Fibroblast of lung (primary cell): ENCODE data around the gene MPZ. TPM values are rescaled to one million over a fixed set of nuclear protein-coding genes. Genes with fewer than 3 reads are reported as not detected.

Experiments used
- DNase-seq, 2 donors: peaks; one replicate each; pipeline versions ENCODE4 v3.0.0 to v3.0.0-alpha.2; 2010; ENCODE audit warnings: low read depth in 2 of 2
- H2AFZ ChIP-seq: 2 replicates; pipeline ENCODE4 v1.5.1; 2012; ENCODE audit warnings: low read length, control low read depth, inconsistent platforms
- H3K27ac ChIP-seq: 2 replicates; pipeline ENCODE4 v1.5.1; 2011; ENCODE audit warnings: low read length, control low read depth; ENCODE audit not compliant: insufficient read depth
- H3K27me3 ChIP-seq: 2 replicates; pipeline ENCODE4 v1.5.1; 2011; ENCODE audit warnings: mild to moderate bottlenecking, low read length; ENCODE audit not compliant: control insufficient read depth, insufficient read depth
- H3K36me3 ChIP-seq: 2 replicates; pipeline ENCODE4 v1.5.1; 2011; ENCODE audit warnings: low read length; ENCODE audit not compliant: control insufficient read depth, insufficient read depth
- H3K4me1 ChIP-seq: 2 replicates; pipeline ENCODE4 v1.5.1; 2011; ENCODE audit warnings: low read length; ENCODE audit not compliant: control insufficient read depth, insufficient read depth; ENCODE audit errors: extremely low read depth
- H3K4me2 ChIP-seq: 2 replicates; pipeline ENCODE4 v1.5.1; 2011; ENCODE audit warnings: low read length, control low read depth; ENCODE audit not compliant: insufficient read depth; ENCODE audit errors: extremely low read depth
- H3K4me3 ChIP-seq, 4 experiments: fragments of 200-600 bp in 1 of 4; sonication (generic) in 1 of 4; replicated peaks in 1 of 4; 2 replicates each; pipeline ENCODE4 v1.5.1; 2011 to 2016; ENCODE audit warnings: low read length in 4 of 4, low read depth in 3 of 4, mild to moderate bottlenecking in 3 of 4, control low read depth in 2 of 4, inconsistent platforms in 1 of 4, mixed read lengths in 1 of 4; ENCODE audit not compliant: insufficient read depth in 1 of 4; ENCODE audit errors: control extremely low read depth in 1 of 4
- H3K79me2 ChIP-seq: 2 replicates; pipeline ENCODE4 v1.5.1; 2012; ENCODE audit warnings: mild to moderate bottlenecking, low read length, inconsistent platforms; ENCODE audit not compliant: control insufficient read depth, insufficient read depth
- H3K9ac ChIP-seq: 2 replicates; pipeline ENCODE4 v1.5.1; 2011; ENCODE audit warnings: mild to moderate bottlenecking, low read length, control low read depth; ENCODE audit not compliant: insufficient read depth
- H3K9me3 ChIP-seq: 2 replicates; pipeline ENCODE4 v1.5.1; 2012; ENCODE audit warnings: low read depth, low read length; ENCODE audit not compliant: control insufficient read depth, insufficient read depth
- H4K20me1 ChIP-seq: 2 replicates; pipeline ENCODE4 v1.5.1; 2011; ENCODE audit warnings: low read length; ENCODE audit not compliant: control insufficient read depth, insufficient read depth; ENCODE audit errors: extremely low read depth
- EZH2 ChIP-seq: IDR thresholded peaks from 2 replicates; pipeline ENCODE4 v1.5.1; 2012; ENCODE audit warnings: low read length, control low read depth, mild to moderate bottlenecking; ENCODE audit errors: missing control alignments
- polyA plus RNA-seq, 2 donors: library from polyadenylated mRNA; depleted of rRNA in 1 of 2; stranded (reverse) in 1 of 2; unstranded in 1 of 2; fragments of >200 nt; gene quantifications; 2 replicates each; pipeline ENCODE4 v1.2.1, GENCODE V29; 2011 to 2012; ENCODE audit warnings: missing spikeins in 1 of 2
- total RNA-seq: library from RNA; depleted of rRNA; stranded (reverse); fragments of >200 nt; gene quantifications from 2 replicates; pipeline ENCODE4 v1.2.1, GENCODE V29; 2014
- TF ChIP-seq, protein P1 (sequence below), 2 donors: IDR thresholded peaks in 1 of 2; conservative IDR thresholded peaks in 1 of 2; 1 replicate in 1 of 2; 2 replicates in 1 of 2; pipeline ENCODE4 v1.5.1; 2011 to 2012; ENCODE audit warnings: low read length in 2 of 2, control low read depth in 1 of 2, inconsistent platforms in 1 of 2, low read depth in 1 of 2, mild to moderate bottlenecking in 1 of 2

MPZ gene
- total and polyA plus RNA-seq, 2 donors (not counting 1 experiment from before 2014, with no cell fraction given), result 0.99 to 1.9 TPM

DNA sequence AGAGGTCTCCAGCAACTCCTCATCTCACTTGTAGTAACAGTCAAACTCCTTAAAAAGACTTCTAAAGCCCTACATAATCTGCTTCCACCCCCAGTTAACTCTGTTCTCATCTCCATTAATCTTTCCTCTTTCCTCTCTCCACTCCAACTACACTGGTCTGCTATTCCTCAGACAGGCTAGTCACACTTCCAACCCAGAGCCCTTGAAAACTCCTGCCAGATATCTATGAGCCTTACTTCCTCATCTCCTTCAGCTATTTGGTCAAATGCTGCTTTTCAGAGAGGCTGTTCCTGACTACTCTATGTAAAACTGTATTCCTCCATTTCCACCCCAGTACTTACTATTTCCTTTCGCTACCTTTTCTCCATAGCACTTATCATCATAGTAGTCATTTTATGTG lies 26.8 kb downstream of the MPZ start:
- Histone ChIP-seq H3K27ac (no peak overlapping the region), H4K20me1 (no peaks in the 10 kb centered on the region), H3K4me3 (no peak overlapping the region), H3K27me3 (peaks cover 2% of the 10 kb centered on the region), H3K9me3 (no peaks in the 10 kb centered on the region), H3K36me3 (no peaks in the 10 kb centered on the region), H3K9ac (no peak overlapping the region), H3K79me2 (no peaks in the 10 kb centered on the region), H3K4me2 (no peak overlapping the region), H2AFZ (no peak overlapping the region), H3K4me1 (no peaks in the 10 kb centered on the region)
- DNase-seq, result no peak
- TF ChIP-seq, protein P1, sequence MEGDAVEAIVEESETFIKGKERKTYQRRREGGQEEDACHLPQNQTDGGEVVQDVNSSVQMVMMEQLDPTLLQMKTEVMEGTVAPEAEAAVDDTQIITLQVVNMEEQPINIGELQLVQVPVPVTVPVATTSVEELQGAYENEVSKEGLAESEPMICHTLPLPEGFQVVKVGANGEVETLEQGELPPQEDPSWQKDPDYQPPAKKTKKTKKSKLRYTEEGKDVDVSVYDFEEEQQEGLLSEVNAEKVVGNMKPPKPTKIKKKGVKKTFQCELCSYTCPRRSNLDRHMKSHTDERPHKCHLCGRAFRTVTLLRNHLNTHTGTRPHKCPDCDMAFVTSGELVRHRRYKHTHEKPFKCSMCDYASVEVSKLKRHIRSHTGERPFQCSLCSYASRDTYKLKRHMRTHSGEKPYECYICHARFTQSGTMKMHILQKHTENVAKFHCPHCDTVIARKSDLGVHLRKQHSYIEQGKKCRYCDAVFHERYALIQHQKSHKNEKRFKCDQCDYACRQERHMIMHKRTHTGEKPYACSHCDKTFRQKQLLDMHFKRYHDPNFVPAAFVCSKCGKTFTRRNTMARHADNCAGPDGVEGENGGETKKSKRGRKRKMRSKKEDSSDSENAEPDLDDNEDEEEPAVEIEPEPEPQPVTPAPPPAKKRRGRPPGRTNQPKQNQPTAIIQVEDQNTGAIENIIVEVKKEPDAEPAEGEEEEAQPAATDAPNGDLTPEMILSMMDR (conservative IDR thresholded peaks at IDR 0.05 in 1 of 2, IDR thresholded peaks at IDR 0.05 in 1 of 2; ENCODE audit: low read depth in 1 of 2, low read length in 2 of 2), result no peak
- TF ChIP-seq EZH2, result no peak

DNA sequence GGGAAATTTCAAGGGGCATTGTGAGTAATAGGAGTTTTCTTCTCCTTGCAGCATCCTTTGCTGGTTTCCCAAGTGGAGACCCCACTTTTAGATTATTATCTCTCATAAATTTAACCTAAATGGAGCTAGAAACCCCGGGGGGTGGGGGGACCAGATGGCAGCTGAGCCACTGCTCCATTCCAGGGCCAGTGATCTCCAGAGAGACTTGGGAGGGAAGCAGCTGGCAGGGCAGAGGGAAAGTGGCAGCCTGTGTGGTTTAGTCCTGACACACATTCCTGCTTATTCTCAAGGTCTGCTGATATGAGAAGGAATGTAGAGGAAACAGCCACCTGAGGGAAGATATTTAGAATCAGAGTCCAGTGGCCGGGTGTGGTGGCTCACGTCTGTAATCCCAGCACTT lies 34.9 kb downstream of the MPZ start:
- Histone ChIP-seq H3K27ac (no peak overlapping the region), H3K9me3 (no peaks in the 10 kb centered on the region), H3K36me3 (no peaks in the 10 kb centered on the region), H4K20me1 (no peaks in the 10 kb centered on the region), H3K27me3 (no peaks in the 10 kb centered on the region), H3K9ac (no peak overlapping the region), H2AFZ (no peak overlapping the region), H3K4me3 (no peak overlapping the region), H3K4me1 (no peaks in the 10 kb centered on the region), H3K4me2 (no peak overlapping the region), H3K79me2 (no peaks in the 10 kb centered on the region)
- TF ChIP-seq, protein P1 (conservative IDR thresholded peaks at IDR 0.05 in 1 of 2, IDR thresholded peaks at IDR 0.05 in 1 of 2; ENCODE audit: low read depth in 1 of 2, low read length in 2 of 2), result no peak
- TF ChIP-seq EZH2, result no peak
- DNase-seq, result no peak

DNA sequence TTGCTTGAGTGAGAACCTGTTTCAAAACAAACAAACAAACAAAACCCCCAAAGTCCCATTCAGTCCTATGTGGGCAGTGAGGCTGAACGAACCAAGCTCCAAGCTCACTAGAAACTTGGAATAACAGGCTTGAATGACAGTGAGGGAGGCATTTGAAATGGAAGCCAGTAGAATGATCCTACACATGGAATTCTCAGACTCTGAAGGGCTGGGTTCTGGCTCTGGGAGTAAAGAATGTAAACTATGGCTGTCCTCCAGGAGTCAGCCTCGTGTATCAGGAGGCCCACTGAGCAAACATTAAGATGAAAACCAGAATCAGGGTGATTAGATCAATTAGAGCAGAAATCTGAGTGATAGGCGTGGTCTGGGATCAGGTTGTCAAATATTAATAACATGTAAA lies 36.4 kb downstream of the MPZ start:
- no peak overlapping the region for H3K9ac ChIP-seq
- no peak overlapping the region for H2AFZ ChIP-seq

More for the DNA sequence above, 36.4 kb downstream of the MPZ start:
- no peaks in the 10 kb centered on the region for H4K20me1 ChIP-seq
- no peaks in the 10 kb centered on the region for H3K79me2 ChIP-seq
- H3K4me2 ChIP-seq, result no peak overlapping the region
- TF ChIP-seq, protein P1 (conservative IDR thresholded peaks at IDR 0.05 in 1 of 2, IDR thresholded peaks at IDR 0.05 in 1 of 2; ENCODE audit: low read depth in 1 of 2, low read length in 2 of 2), result no peak
- no peak for TF ChIP-seq EZH2
- no peaks in the 10 kb centered on the region for H3K9me3 ChIP-seq
- no peaks in the 10 kb centered on the region for H3K36me3 ChIP-seq
- H3K4me1 ChIP-seq, result no peaks in the 10 kb centered on the region
- no peak overlapping the region for H3K27ac ChIP-seq
- no peak overlapping the region for H3K4me3 ChIP-seq
- no peak for DNase-seq
- no peaks in the 10 kb centered on the region for H3K27me3 ChIP-seq
